GM19395 (cell line): Measurements from ENCODE around the gene ENTPD6.
"Not testable (repeated sequence)": the region's sequence is repeated elsewhere in the genome, so short reads cannot be mapped to it uniquely, and the experiment has no call there.

Source experiments
- ATAC-seq: cut with Tn5 transposase; IDR thresholded peaks from one replicate; pipeline ENCODE4 v1.9.1; 2021; ENCODE audit warnings: mild to moderate bottlenecking, moderate library complexity; ENCODE audit not compliant: unreplicated experiment

Gene ENTPD6

DNA sequence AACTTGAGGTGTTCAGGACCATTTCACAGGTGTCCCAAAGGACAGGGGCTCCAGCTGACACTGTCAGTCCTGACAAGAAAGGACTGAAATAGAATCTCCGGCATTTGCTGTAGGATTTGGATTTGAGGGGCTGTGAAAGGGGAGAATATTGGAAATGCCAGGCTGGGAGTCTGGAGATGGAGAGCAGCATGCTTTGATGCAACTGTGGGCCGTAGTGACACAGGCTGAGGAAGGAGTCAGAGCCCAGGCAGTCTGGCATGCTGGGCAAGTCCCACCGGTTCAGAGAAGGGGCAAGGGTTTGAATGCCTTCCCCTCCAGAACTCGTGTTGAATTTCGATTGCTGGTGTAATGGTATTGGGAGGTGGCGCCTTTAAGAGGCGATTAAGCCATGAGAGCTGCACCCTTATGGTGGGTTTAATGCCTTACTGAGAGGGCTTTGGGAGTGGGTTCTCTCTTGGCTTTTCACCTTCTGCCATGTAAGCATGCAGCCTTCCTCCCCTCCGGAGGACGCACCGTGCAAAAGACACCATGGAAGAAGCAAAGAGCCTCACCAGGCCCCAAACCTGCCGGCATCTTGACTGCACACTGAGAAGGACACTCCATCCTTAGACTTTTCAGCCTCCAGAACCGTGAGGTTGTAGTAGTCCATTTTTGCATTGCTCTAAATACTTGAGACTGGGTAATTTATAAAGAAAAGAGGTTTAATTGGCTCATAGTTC is 43.0 kb downstream of the ENTPD6 start:
- ATAC-seq, result no peak

GRCh38 chr20:25239387-25240370 is 44.2 kb downstream of the ENTPD6 start:
- ATAC-seq, result peak; percentile 62

GRCh38 chr20:25240851-25241658 is 45.5 kb downstream of the ENTPD6 start:
- ATAC-seq, result not testable (repeated sequence)

- ATAC-seq, result not testable (repeated sequence)
These were observed 46.1 kb downstream of the ENTPD6 start for GRCh38 chr20:25241659-25241955.

- ATAC-seq, result no peak
These were observed 46.7 kb downstream of the ENTPD6 start for GRCh38 chr20:25242231-25242630.

DNA sequence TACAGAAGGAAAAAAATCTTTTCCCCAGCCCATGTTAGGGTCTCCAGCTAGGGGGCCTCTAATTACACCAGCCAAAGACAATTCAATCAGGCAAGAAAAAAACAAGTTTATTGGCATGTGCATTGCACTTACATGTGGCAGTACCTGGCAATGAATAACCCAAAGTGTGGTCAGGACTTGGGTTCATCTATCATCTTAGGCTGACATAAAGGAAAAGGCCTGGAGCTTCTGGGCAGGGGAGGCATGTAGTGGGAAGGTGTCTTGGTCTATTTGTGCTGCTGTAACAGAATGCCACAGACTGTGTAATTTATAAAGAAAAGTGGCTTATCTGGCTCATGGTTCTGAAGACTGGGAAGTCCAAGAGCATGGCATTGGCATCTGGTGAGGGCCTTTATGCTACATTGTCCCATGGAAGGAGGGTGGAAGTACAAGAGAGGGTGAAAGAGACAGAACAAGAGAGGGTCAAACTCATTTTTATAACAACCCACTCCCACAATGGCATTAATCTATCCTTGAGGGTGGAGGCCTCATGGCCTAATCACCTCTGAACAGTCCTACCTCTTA is 48.0 kb downstream of the ENTPD6 start:
- ATAC-seq, result no peak

DNA sequence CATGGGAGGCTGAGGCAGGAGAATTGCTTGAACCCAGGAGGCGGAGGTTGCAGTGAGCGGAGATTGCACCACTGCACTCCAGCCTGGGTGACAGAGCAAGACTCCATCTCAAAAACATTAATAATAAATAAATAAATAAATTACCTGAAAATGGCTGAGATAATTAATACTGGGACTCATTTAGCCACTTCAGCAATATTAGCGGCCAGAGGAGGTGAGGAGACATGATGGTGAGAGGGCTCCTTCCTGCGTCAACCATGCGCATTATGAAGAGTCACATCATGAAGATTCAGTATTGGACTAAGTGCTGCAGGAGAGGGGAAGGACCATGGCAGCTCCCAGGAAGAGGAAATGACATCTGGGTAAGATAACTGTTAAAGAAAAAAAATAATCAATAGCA is 49.5 kb downstream of the ENTPD6 start:
- ATAC-seq, result no peak

DNA sequence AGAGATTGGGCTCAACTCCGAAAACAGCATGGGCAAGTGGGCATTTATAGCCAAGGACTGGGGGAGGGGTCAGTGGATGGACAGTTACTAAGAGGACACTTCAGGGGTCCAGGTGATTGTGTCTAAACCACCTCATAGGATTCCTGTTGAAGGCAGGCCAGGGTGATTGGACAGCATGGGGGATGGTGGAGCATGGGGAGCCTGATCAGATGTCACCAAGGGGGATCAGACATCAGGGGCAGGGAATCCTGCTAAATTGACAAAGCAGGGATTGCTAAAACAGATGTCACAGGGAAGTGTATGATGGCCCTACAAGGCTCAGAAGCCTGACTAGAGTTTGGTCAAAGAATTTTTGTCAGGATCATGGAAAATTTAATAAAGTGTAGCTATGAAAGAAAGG is 49.9 kb downstream of the ENTPD6 start:
- ATAC-seq, result no peak

DNA sequence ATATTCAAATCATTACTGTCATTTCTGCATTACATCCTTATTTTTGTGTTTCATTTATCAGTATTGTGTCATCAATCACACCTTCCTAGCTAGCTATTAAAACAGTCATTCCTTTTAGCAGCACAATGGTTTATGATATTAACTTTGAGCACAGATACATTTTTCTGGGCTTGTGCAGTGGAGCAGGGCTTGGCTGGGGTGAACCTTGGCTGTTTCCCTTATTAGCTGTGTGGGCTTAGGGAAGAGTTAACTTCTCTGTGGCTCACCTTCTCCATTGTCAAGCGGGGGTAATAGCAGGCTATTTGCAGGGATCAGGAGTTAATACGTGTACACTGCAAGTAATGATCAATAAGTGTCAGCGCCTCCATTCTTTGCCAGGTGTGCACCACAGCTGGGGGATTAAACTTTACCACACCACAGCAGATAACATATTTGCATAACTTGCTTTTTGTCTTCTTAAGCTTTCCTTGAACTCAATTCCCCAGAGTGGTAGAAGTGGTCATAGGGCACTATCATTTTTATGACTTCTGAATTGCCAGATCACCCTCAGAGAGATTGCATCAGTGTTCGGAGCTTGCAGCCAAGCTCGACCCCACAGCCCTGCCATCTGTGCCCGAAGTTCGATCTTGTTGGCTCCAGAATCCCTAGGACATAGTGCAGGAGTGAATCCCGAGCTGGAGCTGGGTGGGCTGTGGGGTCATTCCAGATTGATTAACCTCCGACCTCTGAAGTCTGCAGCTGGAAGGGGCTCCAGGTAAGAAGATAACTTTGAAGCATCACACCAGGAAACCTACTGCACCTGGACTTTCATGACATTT is 50.9 kb downstream of the ENTPD6 start:
- peak; percentile 28 for ATAC-seq

DNA sequence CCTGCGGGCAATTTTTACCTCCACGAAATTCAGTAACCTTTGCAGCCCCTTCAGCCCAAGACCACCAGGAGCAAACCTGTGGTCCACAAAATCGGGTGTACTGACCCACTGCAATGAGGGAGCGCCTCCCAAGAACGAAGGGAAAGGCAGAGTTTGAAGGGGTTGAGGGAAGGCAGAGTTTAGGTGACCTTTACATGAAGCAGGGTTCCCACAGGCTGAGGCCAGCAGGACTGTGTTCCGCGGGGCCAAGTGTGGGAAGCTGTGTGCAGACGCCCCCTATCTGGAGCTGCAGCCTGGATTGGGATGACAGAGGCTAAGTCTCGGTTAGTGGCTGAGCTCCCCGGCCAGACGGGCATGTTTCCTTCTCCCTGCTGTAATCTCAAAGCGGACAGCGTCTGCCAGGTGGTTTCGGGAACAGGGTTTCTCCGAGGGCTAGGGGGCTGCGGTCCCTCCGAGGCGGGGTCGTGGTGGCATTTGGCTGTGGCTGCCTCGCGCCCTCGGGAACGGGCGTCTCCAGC is 51.5 kb downstream of the ENTPD6 start:
- no peak for ATAC-seq

DNA sequence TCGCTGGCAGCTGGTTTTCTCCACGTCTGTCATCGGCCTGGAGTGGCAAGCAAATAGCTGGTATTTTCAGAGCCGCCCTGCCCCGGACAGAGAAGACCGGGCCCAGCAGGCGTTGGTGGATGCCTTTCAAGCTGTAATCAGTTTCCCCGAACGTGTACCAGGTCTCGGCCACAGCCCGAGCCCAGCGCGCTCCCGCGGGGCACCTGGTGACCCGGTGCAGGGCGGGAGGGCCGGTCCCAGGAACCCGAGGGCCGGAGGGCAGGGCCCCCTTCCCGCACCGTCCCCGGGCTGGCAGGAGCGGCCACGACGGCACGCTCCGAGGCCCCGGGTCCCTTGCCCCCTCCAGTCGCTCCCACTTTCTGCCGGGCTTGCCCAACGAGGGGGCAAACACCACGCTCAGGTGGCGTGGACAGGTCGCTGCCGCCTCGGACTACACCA is 52.0 kb downstream of the ENTPD6 start:
- ATAC-seq, result peak; percentile 41

- ATAC-seq, result peak; percentile 70
These were observed 52.7 kb downstream of the ENTPD6 start, which contains the start of gene PYGB for GRCh38 chr20:25247956-25248785. Gene PYGB, plus strand, starts transcription at chr20:25248085. Its CDS starts 94 bp downstream, at chr20:25248179.

DNA sequence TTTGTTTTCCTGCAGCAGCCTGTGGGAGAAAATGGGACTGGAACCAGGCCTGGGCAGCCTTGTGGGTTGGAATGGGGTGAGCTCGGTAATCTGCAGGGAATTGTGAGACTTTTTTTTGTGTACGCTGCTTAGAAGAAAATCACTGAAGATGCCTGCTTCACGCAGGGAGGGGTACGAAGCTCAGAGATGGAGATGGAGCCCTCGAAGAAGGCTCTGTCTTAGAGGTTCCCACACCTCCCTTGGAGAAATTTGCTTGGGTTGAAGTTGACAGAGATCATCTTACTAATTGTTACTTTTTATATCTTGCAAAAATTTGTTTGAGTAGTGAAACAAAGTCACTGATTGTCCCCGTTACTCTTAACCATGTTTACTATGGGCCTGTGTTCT is 53.3 kb downstream of the ENTPD6 start:
- ATAC-seq, result peak; percentile 4

GRCh38 chr20:25249198-25249931 is 53.9 kb downstream of the ENTPD6 start:
- ATAC-seq, result no peak

GRCh38 chr20:25250508-25250907 is 55.0 kb downstream of the ENTPD6 start:
- no peak for ATAC-seq

DNA sequence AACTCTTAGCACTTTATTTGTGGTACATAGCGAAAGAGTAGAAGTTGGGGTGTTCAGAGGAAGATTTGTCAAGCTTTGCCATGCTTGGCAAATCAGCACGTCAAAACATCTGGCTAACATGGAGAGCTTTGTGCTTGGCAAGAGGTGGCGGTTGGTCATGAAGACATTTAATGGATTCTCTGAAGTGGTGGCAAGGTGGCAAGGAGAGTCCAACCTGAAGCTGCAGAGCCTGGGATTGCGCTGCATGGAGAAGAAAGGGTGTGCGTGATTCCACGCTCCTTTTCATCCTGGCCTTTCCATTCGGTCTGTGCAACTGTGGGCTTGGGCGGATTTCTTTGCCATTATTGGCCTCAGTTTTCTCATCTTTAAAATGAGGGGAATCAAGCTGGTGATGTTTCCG is 55.5 kb downstream of the ENTPD6 start:
- no peak for ATAC-seq

GRCh38 chr20:25251558-25251957 is 56.0 kb downstream of the ENTPD6 start:
- ATAC-seq, result no peak

GRCh38 chr20:25252230-25252651 is 56.7 kb downstream of the ENTPD6 start:
- ATAC-seq, result no peak
